ENCODE measurements around the gene MSH3.

DNA sequence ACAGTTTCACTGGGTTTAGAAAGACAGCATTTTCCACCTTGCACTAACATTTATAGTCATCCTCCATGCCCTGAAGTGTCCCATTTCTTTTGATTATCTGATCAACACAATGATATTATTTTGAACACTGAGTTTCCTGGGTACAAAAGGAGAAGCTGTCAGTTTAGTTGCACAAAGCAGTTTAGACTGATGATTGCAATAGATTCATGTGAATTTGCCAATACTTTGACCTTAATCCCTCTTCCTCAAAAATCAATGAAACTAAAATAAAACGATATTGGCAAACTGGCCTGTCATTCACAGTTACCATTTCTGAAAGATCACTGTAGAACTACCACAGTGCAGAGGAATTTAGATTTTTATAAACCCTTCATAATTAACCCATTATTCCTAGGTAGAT is 271.5 kb downstream of the MSH3 start:
- TF ChIP-seq, protein P1, sequence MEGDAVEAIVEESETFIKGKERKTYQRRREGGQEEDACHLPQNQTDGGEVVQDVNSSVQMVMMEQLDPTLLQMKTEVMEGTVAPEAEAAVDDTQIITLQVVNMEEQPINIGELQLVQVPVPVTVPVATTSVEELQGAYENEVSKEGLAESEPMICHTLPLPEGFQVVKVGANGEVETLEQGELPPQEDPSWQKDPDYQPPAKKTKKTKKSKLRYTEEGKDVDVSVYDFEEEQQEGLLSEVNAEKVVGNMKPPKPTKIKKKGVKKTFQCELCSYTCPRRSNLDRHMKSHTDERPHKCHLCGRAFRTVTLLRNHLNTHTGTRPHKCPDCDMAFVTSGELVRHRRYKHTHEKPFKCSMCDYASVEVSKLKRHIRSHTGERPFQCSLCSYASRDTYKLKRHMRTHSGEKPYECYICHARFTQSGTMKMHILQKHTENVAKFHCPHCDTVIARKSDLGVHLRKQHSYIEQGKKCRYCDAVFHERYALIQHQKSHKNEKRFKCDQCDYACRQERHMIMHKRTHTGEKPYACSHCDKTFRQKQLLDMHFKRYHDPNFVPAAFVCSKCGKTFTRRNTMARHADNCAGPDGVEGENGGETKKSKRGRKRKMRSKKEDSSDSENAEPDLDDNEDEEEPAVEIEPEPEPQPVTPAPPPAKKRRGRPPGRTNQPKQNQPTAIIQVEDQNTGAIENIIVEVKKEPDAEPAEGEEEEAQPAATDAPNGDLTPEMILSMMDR (IDR thresholded peaks at IDR 0.05), result no peak
- no peak for TF ChIP-seq POLR2A (IDR thresholded peaks at IDR 0.05)
